ENCODE results near the gene GPC5. TPM values are rescaled to one million over a fixed set of nuclear protein-coding genes. Genes with fewer than 3 reads are reported as not detected.

GPC5 gene
- total RNA-seq, 1 experiment from 2014 or later, result 0.15 TPM

GRCh38 chr13:91520952-91521351 is 122.5 kb downstream of the GPC5 start:
- H3K79me1 ChIP-seq (ENCODE audit: insufficient read depth, low read depth, low read length, poor library complexity, severe bottlenecking), result no peaks in the 10 kb centered on the region
- H3K79me2 ChIP-seq (ENCODE audit: insufficient read depth, low read length), result no peaks in the 10 kb centered on the region
- no peak for DNase-seq
- no peaks in the 10 kb centered on the region for H3K27me3 Mint-ChIP-seq (ENCODE audit: low read depth)
- H3K4me3 Mint-ChIP-seq, result no peak overlapping the region
- H3K56ac ChIP-seq (ENCODE audit: insufficient read length, low read depth, low read length), result no peak overlapping the region
- no peak overlapping the region for H4K5ac ChIP-seq (ENCODE audit: insufficient read length, low read depth, low read length)
- H3K27ac ChIP-seq (ENCODE audit: insufficient read length, low read depth, low read length), result no peak overlapping the region
- no peaks in the 10 kb centered on the region for H3K27me3 ChIP-seq (ENCODE audit: insufficient read depth, low read length)
- peaks cover 7 to 10% (median 8%) of the 10 kb centered on the region in 3 experiments; a peak in 5 of 7 replicates for H3K36me3 Mint-ChIP-seq (ENCODE audit: insufficient read depth in 1 of 3, low read depth in 3 of 3)
- H3K9ac ChIP-seq (ENCODE audit: extremely low read depth, insufficient read length, low read length), result no peak overlapping the region
- H2BK12ac ChIP-seq (ENCODE audit: insufficient read length, low read depth, low read length), result no peak overlapping the region
- H3K9me3 ChIP-seq (ENCODE audit: control insufficient read depth, low read depth, low read length), result no peaks in the 10 kb centered on the region
- H3K4me1 ChIP-seq (ENCODE audit: insufficient read depth, low read length), result no peaks in the 10 kb centered on the region
- no peak overlapping the region for H4K8ac ChIP-seq (replicated peaks; ENCODE audit: insufficient read length, low read depth, low read length)
- H3K4me1 Mint-ChIP-seq, result peaks cover 7 to 11% of the 10 kb centered on the region in 2 experiments
- no peak overlapping the region for H2BK20ac ChIP-seq (ENCODE audit: low read depth, low read length, poor library complexity, severe bottlenecking)
- H4K91ac ChIP-seq (ENCODE audit: insufficient read length, low read depth, low read length), result no peak overlapping the region
- H2AK5ac ChIP-seq (ENCODE audit: insufficient read length, low read length), result no peak overlapping the region
- no peak overlapping the region for H3K4me2 ChIP-seq (ENCODE audit: insufficient read depth, insufficient read length, low read length)
- peaks cover 9 to 12% of the 10 kb centered on the region in 2 experiments for H3K9me3 Mint-ChIP-seq
- no peak overlapping the region for H2BK120ac ChIP-seq (ENCODE audit: low read depth, low read length, poor library complexity, severe bottlenecking)
- no peaks in the 10 kb centered on the region for H4K20me1 ChIP-seq (ENCODE audit: control insufficient read depth, insufficient read depth, insufficient read length)
- no peak overlapping the region for H3K18ac ChIP-seq (ENCODE audit: insufficient read length, low read depth, low read length)
- no peak overlapping the region for H2BK5ac ChIP-seq (ENCODE audit: insufficient read length, low read length)
- no peak overlapping the region for H3K4ac ChIP-seq (ENCODE audit: low read depth, low read length)
- no peak overlapping the region; a peak in 1 of 7 replicates for H3K27ac Mint-ChIP-seq
- H2BK15ac ChIP-seq (ENCODE audit: low read depth, low read length), result no peak overlapping the region
- H3K14ac ChIP-seq (ENCODE audit: insufficient read depth, low read length), result no peak overlapping the region
- TF ChIP-seq CTCF (conservative IDR thresholded peaks at IDR 0.05), result no peak
- no peak overlapping the region for H2AFZ ChIP-seq (ENCODE audit: low read length)
- H3T11ph ChIP-seq (ENCODE audit: low read length), result no peak overlapping the region
- H3K23me2 ChIP-seq (ENCODE audit: insufficient read length, low read depth, low read length, poor library complexity, severe bottlenecking), result no peaks in the 10 kb centered on the region
- no peak overlapping the region for H3K23ac ChIP-seq (ENCODE audit: insufficient read length, low read depth, low read length)

Data from H9 (cell line).